ENCODE measurements around the gene GALNT2.

GALNT2 gene

GRCh38 chr1:230165536-230165935 lies 98.5 kb downstream of the GALNT2 start:
- no peak for DNase-seq (ENCODE audit: low spot score)

GRCh38 chr1:230166366-230167132 lies 99.5 kb downstream of the GALNT2 start:
- no peak for DNase-seq (ENCODE audit: low spot score)

- peak; percentile 78 for DNase-seq (ENCODE audit: low spot score)
Measured at GRCh38 chr1:230167419-230167852, 100.4 kb downstream of the GALNT2 start.

GRCh38 chr1:230169454-230170152 lies 102.6 kb downstream of the GALNT2 start:
- DNase-seq (ENCODE audit: low spot score): peak; percentile 47

GRCh38 chr1:230170153-230170547 lies 103.1 kb downstream of the GALNT2 start:
- DNase-seq (ENCODE audit: low spot score): no peak

GRCh38 chr1:230170622-230171021 lies 103.6 kb downstream of the GALNT2 start:
- no peak for DNase-seq (ENCODE audit: low spot score)

GRCh38 chr1:230171356-230172015 lies 104.4 kb downstream of the GALNT2 start:
- DNase-seq (ENCODE audit: low spot score): no peak

GRCh38 chr1:230172016-230172537 lies 105.0 kb downstream of the GALNT2 start:
- no peak for DNase-seq (ENCODE audit: low spot score)

- DNase-seq (ENCODE audit: low spot score): no peak
Measured at GRCh38 chr1:230173187-230173975, 106.3 kb downstream of the GALNT2 start.

- no peak for DNase-seq (ENCODE audit: low spot score)
Measured at GRCh38 chr1:230174041-230174440, 107.0 kb downstream of the GALNT2 start.

GRCh38 chr1:230174471-230175162 lies 107.6 kb downstream of the GALNT2 start:
- DNase-seq (ENCODE audit: low spot score): no peak

GRCh38 chr1:230175163-230175747 lies 108.2 kb downstream of the GALNT2 start:
- no peak for DNase-seq (ENCODE audit: low spot score)

GRCh38 chr1:230175839-230176238 lies 108.8 kb downstream of the GALNT2 start:
- DNase-seq (ENCODE audit: low spot score): no peak

- DNase-seq (ENCODE audit: low spot score): no peak
Measured at GRCh38 chr1:230176326-230176725, 109.3 kb downstream of the GALNT2 start.

- no peak for DNase-seq (ENCODE audit: low spot score)
Measured at GRCh38 chr1:230176871-230177411, 109.9 kb downstream of the GALNT2 start.

- no peak for DNase-seq (ENCODE audit: low spot score)
Measured at GRCh38 chr1:230179249-230179648, 112.2 kb downstream of the GALNT2 start.

GRCh38 chr1:230185076-230186001 lies 118.3 kb downstream of the GALNT2 start:
- no peak for DNase-seq (ENCODE audit: low spot score)

- DNase-seq (ENCODE audit: low spot score): no peak
Measured at GRCh38 chr1:230186003-230186863, 119.2 kb downstream of the GALNT2 start.
